Spinal cord (tissue), 10 donors: ENCODE measurements around the gene SBSN. TPM values are rescaled to one million over a fixed set of nuclear protein-coding genes. Genes with fewer than 3 reads are reported as not detected.

Experiments
- DNase-seq, 6 donors: peaks; one replicate each; pipeline versions ENCODE4 v3.0.0 to v3.0.0-alpha.2; 2013 to 2015; ENCODE audit warnings: low spot score in 6 of 6, low read depth in 4 of 6
- H3K27ac ChIP-seq: one replicate; pipeline ENCODE4 v1.5.1; 2013; ENCODE audit warnings: low read depth, low read length, control low read depth
- H3K27me3 ChIP-seq: one replicate; pipeline ENCODE4 v1.6.1; 2013; ENCODE audit warnings: low read length; ENCODE audit not compliant: control insufficient read depth, insufficient read depth
- H3K36me3 ChIP-seq: one replicate; pipeline ENCODE4 v1.6.1; 2013; ENCODE audit warnings: low read length; ENCODE audit not compliant: control insufficient read depth, insufficient read depth
- H3K4me1 ChIP-seq: one replicate; pipeline ENCODE4 v1.6.1; 2013; ENCODE audit warnings: low read length; ENCODE audit not compliant: control insufficient read depth, insufficient read depth
- H3K4me3 ChIP-seq: one replicate; pipeline ENCODE4 v1.5.1; 2013; ENCODE audit warnings: low read depth, low read length, control low read depth
- H3K9me3 ChIP-seq: one replicate; pipeline ENCODE4 v1.6.1; 2013; ENCODE audit warnings: low read length; ENCODE audit not compliant: control insufficient read depth, insufficient read depth
- WGBS: methylation state at CpG from one replicate; pipeline ENCODE4 v1.1.5; 2013; ENCODE audit warnings: missing lambda C conversion rate; ENCODE audit not compliant: insufficient coverage; 5-methylcytosine and 5-hydroxymethylcytosine counted together
- polyA plus RNA-seq, 2 donors: library from polyadenylated mRNA; unstranded; fragments of 120-200 nt; gene quantifications; one replicate each; pipeline ENCODE4 v1.2.1, GENCODE V29; 2013; ENCODE audit not compliant: insufficient read length in 2 of 2
- total RNA-seq, 2 donors: library from RNA; depleted of rRNA in 1 of 2; stranded (reverse); fragments of 120-200 nt in 1 of 2; fragments of >200 nt in 1 of 2; gene quantifications; one replicate each; pipeline versions ENCODE4 v1.2.3 to v1.2.4, GENCODE V29; 2013 to 2014
- donor health status: healthy.

SBSN gene
- total and polyA plus RNA-seq, 4 donors, result 0.06 to 0.50 (median 0.17) TPM; not detected in 1

DNA sequence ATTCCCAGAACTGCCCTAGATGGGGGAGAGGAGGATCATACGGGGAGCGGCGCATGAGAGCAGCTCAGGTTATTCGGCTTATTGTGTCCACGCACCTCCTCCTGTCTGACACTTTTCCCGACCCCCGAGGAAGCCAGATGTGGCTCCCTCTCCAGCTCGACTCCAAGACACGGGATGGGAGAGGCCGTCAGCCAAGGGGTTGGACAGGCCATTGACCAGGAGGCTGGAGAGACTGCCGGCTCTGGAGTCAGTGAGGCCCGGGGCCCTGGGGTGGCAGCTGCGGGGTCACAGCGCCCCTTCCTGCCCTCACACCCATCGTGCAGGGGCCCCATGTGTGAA is 17.5 kb downstream of the SBSN start:
- Histone ChIP-seq H3K27ac (no peak overlapping the region), H3K9me3 (no peaks in the 10 kb centered on the region), H3K4me3 (peak overlapping the region; percentile 4), H3K36me3 (no peaks in the 10 kb centered on the region), H3K27me3 (peaks cover 64% of the 10 kb centered on the region), H3K4me1 (peaks cover 22% of the 10 kb centered on the region)
- no peak for DNase-seq
- WGBS, result 15% methylated on average over 12 of the region's 15 CpGs

DNA sequence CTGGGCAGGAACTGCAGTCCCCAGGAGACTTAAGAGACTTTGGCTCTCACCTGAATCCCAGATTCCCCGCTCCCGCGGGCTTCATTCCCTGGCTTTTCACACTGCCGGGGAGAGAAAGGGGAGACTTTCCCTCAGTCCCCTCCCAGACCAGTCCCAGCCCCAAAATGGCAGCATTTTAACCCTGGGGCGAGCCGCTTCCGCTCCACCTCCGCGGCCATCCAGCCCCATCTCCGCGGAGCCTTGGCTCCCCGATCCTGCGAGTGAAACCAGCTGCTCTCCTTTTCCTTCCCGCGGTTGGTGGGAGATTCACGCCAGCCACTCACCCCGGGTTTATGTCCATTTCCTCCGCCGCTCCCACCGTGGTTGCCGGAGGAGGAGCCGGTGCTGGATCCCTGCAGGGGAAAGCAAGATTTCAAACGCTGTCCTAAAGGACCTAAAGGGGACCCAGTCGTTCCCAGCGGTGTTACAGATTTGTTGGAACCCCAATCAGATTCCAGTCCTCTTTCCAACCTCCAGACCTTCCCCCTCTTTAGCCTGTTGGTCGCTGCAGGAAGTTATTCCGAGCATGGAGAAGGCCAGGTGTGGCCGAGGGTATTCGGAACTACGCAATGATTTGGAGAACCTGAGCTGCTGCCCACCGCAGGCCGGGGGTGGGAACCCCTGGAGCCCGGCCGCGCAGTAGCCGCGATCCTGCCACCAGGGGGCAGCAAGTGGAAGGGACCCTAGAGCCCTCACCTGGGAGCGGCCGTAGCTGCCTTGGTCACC is 18.1 kb downstream of the SBSN start:
- H3K4me1 ChIP-seq, result peaks cover 22% of the 10 kb centered on the region
- peaks cover 64% of the 10 kb centered on the region for H3K27me3 ChIP-seq
- H3K9me3 ChIP-seq, result no peaks in the 10 kb centered on the region
- WGBS, result under 1% methylated on average over 39 of the region's 39 CpGs
- peak in 4 of 6 donors; percentile 29 to 82 (median 56) for DNase-seq
- no peak overlapping the region for H3K27ac ChIP-seq
- H3K36me3 ChIP-seq, result no peaks in the 10 kb centered on the region
- H3K4me3 ChIP-seq, result peak overlapping the region; percentile 4

DNA sequence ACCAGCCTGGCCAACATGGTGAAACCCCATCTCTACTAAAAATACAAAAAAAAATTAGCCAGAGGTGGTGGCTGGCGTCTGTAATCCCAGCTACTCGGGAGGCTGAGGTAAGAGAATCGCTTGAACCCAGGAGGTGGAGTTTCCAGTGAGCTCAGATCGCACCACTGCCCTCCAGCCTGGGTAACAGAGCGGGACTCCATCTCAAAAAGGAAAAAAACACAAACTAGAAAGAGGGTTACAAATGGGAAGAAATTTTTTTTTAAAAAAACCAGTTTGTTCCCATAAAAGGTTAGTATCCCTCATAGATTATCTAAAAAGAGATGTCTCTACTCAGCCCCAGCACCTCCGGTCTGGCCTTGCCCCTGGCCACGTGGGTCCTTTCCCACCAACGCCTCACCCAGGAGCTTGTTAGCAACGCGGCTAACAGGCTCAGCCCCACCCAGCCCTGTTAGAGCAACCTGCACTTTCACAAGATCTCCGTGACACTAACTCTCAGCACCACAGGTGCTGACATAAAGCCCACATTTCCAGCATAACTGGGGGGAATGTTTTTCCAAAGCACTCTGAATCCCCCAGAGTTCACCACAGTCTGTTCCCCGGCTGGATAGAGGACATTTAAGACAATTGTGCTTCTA is 19.0 kb downstream of the SBSN start:
- Histone ChIP-seq H3K4me3 (peak overlapping the region; percentile 3), H3K27me3 (peaks cover 59% of the 10 kb centered on the region), H3K36me3 (no peaks in the 10 kb centered on the region), H3K4me1 (peaks cover 19% of the 10 kb centered on the region), H3K9me3 (no peaks in the 10 kb centered on the region), H3K27ac (no peak overlapping the region)
- DNase-seq, result peak in 2 of 6 donors; percentile 16 to 19
- WGBS, result 2% methylated on average over 5 of the region's 12 CpGs

DNA sequence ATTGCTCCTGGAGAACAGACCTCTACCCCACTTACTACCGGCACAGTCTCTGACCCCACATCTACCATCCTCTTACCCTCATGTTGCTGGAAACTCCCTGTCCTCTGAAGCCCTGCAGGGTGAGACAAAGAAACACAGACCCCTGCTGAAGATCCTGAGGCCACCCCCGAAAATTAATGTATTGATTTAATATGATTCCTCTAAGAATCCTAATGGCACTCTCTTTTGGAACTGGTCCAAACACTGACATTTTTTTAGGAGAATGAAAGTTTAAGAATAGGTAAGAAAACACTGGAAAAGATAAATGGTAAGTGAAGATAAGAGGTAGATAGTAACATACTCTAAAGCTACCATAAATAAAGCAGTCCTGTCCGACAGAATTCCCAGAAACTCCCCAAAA is 20.0 kb downstream of the SBSN start:
- no peak overlapping the region for H3K4me3 ChIP-seq
- WGBS, result no CpG with 5 or more reads among the region's 3 CpGs
- no peaks in the 10 kb centered on the region for H3K36me3 ChIP-seq
- no peaks in the 10 kb centered on the region for H3K9me3 ChIP-seq
- no peak for DNase-seq
- H3K27me3 ChIP-seq, result peaks cover 53% of the 10 kb centered on the region
- H3K4me1 ChIP-seq, result peaks cover 14% of the 10 kb centered on the region
- H3K27ac ChIP-seq, result no peak overlapping the region

DNA sequence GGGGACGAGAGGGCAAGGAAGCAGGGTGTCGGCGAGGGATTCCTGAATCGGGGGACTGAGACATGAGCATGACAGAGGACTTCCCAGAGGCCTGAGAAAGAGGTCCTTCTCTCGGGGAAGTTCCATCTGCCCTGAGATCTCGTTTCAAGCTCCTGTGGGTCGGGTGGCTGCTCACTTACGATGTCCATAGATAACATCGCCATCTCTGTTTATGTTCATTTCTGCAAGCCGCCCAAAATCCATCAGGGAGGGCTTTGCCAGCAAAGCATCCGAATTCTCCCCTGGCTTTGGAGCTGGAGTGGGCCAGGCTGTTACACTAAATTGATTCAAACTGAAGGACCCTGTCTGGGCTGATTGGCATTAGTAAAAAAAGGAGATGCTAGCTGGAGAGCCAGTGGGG is 20.6 kb downstream of the SBSN start:
- 87% methylated on average over 11 of the region's 11 CpGs for WGBS

DNA sequence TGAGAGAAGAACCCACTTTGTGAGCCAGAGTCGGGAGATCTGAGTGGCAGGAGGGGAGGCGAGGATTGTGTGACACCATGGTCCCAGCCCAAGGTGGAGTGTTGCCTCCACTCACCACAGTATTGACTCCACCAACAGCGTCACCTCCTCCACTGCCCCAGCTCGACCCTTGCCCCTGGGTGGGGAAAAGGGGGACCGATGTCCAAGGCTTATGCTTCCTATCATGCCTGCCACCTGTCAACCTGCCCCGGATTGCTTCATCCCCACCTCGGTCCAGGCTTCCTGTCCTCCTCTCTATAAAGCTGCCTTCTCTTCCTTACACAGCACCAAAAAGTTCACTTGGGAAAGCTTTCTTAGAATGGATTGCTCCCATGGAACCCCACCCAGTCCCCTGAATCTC is 22.1 kb downstream of the SBSN start:
- Histone ChIP-seq H3K27me3 (peaks cover 38% of the 10 kb centered on the region), H3K4me3 (no peak overlapping the region), H3K27ac (no peak overlapping the region), H3K36me3 (peaks cover 3% of the 10 kb centered on the region), H3K9me3 (no peaks in the 10 kb centered on the region), H3K4me1 (peaks cover 13% of the 10 kb centered on the region)
- WGBS, result 87% methylated on average over 5 of the region's 7 CpGs
- DNase-seq, result no peak

More for the DNA sequence above, 20.6 kb downstream of the SBSN start:
- no peak for DNase-seq
- H3K36me3 ChIP-seq, result no peaks in the 10 kb centered on the region
- peaks cover 48% of the 10 kb centered on the region for H3K27me3 ChIP-seq
- H3K27ac ChIP-seq, result no peak overlapping the region
- H3K4me1 ChIP-seq, result peaks cover 13% of the 10 kb centered on the region
- no peak overlapping the region for H3K4me3 ChIP-seq
- no peaks in the 10 kb centered on the region for H3K9me3 ChIP-seq

DNA sequence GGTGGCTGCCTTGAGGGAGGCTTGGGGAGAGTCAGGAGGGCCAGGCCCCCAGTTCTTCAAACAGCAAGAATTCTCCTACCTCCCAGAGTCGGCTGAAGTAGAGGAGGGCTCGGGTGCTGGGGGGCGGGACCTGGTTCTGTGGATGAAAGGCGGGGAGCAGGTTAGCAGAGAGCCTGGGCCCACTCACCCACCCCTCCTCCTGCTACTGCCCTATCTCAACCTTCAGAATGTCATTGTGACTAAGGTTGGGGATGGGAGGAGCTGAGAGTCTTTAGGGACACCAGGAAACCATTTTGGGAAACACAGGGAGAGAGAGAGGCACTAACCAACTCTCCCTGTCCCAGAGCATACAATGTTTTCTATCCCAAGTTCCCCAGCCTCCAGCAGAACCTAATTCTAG is 25.4 kb downstream of the SBSN start:
- H3K27ac ChIP-seq, result no peak overlapping the region
- H3K9me3 ChIP-seq, result no peaks in the 10 kb centered on the region
- WGBS, result no CpG with 5 or more reads among the region's 4 CpGs
- H3K27me3 ChIP-seq, result peaks cover 8% of the 10 kb centered on the region
- no peak overlapping the region for H3K4me3 ChIP-seq
- H3K36me3 ChIP-seq, result peaks cover 9% of the 10 kb centered on the region
- no peaks in the 10 kb centered on the region for H3K4me1 ChIP-seq
- no peak for DNase-seq

DNA sequence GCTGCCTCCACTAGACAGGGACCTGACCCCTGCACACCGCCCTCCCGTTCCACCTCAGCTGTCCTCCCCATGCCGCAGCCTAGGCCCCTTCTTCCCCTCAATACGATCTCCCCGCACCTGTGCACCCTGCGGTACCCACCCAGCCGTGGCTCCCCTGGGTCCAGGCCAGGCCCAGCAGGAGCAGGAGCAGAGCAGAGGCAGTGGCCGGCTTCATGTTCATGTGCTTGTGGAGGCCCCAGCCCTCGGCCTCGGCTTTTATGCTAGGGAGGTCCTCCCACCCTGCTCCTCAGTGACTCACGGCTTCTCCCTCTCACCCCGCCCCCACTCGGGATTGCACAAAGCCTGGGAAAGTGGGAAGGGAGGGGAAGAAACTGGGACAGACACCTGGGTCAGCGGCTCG is 26.4 kb downstream of the SBSN start:
- Histone ChIP-seq H3K4me1 (no peaks in the 10 kb centered on the region), H3K27ac (no peak overlapping the region), H3K4me3 (no peak overlapping the region), H3K9me3 (no peaks in the 10 kb centered on the region), H3K36me3 (peaks cover 9% of the 10 kb centered on the region), H3K27me3 (peaks cover 5% of the 10 kb centered on the region)
- WGBS, result 81% methylated on average over 8 of the region's 15 CpGs
- no peak for DNase-seq

DNA sequence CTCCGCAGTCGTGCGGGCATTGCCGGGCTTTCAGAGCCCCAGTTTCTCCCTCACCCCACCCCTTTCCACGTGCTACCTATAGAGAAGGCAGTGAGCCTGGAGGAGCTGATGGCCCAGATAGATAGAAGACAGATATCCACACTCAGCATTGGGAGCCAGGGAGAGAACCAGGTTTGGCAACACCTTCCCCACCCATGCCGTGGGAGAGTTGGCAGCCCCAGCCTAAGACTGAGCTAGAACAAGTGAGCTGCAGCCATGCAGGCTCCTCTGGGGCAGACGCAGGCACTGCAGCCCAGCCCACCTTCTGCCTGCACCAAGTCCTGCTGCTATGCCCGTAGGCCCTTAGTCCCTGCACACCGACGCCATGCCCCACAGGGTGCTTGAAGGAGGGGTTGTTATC is 27.5 kb downstream of the SBSN start:
- no peak for DNase-seq
- no peaks in the 10 kb centered on the region for H3K27me3 ChIP-seq
- peaks cover 9% of the 10 kb centered on the region for H3K36me3 ChIP-seq
- H3K4me1 ChIP-seq, result peaks cover under 1% of the 10 kb centered on the region
- 86% methylated on average over 6 of the region's 10 CpGs for WGBS
- H3K9me3 ChIP-seq, result no peaks in the 10 kb centered on the region
- no peak overlapping the region for H3K4me3 ChIP-seq
- H3K27ac ChIP-seq, result no peak overlapping the region

DNA sequence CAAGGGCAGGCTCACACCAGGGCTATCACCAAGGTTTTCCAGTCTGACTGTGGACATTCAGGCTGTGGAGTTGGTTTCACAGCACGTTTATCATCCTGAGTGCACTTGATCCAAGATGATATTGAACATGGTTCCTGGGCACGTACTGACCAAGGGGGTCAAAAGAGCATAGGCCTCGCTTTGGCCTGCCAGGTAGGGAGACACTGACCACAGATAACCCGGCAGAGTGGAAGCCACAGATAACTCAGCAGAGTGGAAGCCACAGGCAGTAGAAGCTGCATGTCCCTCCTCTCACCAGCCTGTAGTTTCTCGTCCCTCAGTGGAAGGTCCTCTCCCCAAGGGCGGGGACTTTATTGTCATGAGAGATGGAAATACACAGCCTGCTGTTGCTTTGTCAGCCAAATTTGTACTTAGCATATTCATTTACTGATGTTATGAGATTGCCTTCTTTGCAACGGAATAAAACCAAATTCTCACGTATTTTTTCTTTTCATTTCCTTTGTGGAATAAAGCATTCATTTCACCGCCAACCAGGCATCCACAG is 29.1 kb downstream of the SBSN start:
- DNase-seq, result no peak
- Histone ChIP-seq H3K4me1 (peaks cover 8% of the 10 kb centered on the region), H3K27ac (no peak overlapping the region), H3K27me3 (no peaks in the 10 kb centered on the region), H3K9me3 (no peaks in the 10 kb centered on the region), H3K4me3 (no peak overlapping the region), H3K36me3 (peaks cover 9% of the 10 kb centered on the region)
- WGBS, result 85% methylated on average over 4 of the region's 9 CpGs
